ENCODE measurements around the gene ALKBH6. TPM values are rescaled to one million over a fixed set of nuclear protein-coding genes. Genes with fewer than 3 reads are reported as not detected.

ALKBH6 gene
- total and polyA plus RNA-seq, 2 of the 13 experiments (the other 11 are each of a cell fraction or from before 2014, with no cell fraction given) = 13.7 to 18.1 TPM

DNA sequence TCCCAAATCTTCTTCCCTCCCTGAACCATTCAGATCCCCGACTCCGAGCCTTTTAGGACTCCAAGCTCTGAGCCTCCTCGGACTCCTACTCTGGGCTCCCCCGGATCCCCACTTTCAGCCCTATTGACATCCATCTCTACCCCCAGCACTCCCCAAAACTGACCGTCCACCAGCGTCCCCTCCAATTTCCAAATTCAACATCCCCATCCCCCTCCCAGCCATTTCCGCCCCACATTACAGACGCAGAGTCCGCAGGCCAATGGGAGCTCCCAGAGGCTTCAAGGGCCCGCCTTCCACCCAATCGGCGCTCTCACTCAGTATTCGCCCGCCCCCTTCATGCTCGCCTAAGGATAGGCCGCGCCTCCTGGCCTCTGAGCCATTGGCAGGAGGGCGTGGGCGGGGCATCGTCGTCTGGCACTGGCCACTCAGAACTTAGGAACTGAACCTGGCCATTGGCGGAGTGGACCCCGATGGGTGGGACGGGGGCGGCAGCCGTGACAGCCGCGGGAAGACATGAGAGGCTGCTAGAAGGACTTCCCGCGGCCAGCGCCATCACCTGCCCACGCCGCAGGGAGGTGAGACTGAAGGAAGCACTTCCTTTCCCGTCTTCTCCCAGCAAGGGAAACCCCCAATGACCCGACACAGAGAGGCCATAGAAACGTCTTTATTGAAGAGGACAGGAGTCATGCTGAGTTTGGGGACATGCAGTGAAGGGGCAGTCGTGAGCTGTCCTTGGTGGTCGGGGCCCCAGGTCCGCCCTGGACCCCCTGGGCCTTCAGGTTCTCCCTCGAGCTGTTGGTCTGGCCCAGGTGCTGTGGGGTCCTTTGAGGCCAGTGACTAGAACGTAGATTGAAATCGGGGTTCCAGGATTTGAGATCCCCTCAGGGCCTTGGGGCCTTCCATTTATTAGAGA is at the start of gene ALKBH6 (continued):
- TF ChIP-seq KLF11 (CRISPR knock-in tag; IDR thresholded peaks at IDR 0.05) (peak; percentile 41; the same call in 1 of the 2 replicates), HNRNPLL (IDR thresholded peaks at IDR 0.05; ENCODE audit: low read depth, low read length, poor library complexity, severe bottlenecking) (peak; percentile 54), BORCS8-MEF2B (CRISPR knock-in tag; IDR thresholded peaks at IDR 0.05) (peak; percentile 41; the same call in 1 of the 2 replicates), ZNF883 (CRISPR knock-in tag; IDR thresholded peaks at IDR 0.05; ENCODE audit: not compliant biosample characterization) (peak; percentile 39), SPEN (CRISPR knock-in tag; IDR thresholded peaks at IDR 0.05; ENCODE audit: low read depth) (0 out of 2 replicates have a peak, but pooled peaks have one; percentile 50), ZNF367 (CRISPR knock-in tag; IDR thresholded peaks at IDR 0.05; ENCODE audit: borderline replicate concordance) (no peak), KDM5A (IDR thresholded peaks at IDR 0.05; ENCODE audit: borderline replicate concordance, low read length) (peak; percentile 56; the same call in 1 of the 2 replicates), TEAD3 (CRISPR knock-in tag; optimal IDR thresholded peaks at IDR 0.05; ENCODE audit: borderline replicate concordance) (peak; percentile 22), FOXK2 (IDR thresholded peaks at IDR 0.05) (no peak), TGIF2 (CRISPR knock-in tag; IDR thresholded peaks at IDR 0.05) (peak; percentile 66; the same call in 1 of the 2 replicates), ZNF547 (CRISPR knock-in tag; IDR thresholded peaks at IDR 0.05) (peak; percentile 80; the same call in 1 of the 2 replicates), YEATS2 (CRISPR knock-in tag; IDR thresholded peaks at IDR 0.05; ENCODE audit: borderline replicate concordance) (peak; percentile 59; the same call in 1 of the 2 replicates), ZSCAN31 (CRISPR knock-in tag; IDR thresholded peaks at IDR 0.05; ENCODE audit: low read depth) (peak; percentile 65; the same call in 1 of the 2 replicates), ZNF441 (CRISPR knock-in tag; IDR thresholded peaks at IDR 0.05; ENCODE audit: borderline replicate concordance) (no peak), ZNF382 (CRISPR knock-in tag; IDR thresholded peaks at IDR 0.05; ENCODE audit: borderline replicate concordance) (no peak), ZNF256 (CRISPR knock-in tag; conservative IDR thresholded peaks at IDR 0.05) (no peak), KMT2A (CRISPR knock-in tag; IDR thresholded peaks at IDR 0.05) (no peak)
- TF ChIP-seq, protein P1, sequence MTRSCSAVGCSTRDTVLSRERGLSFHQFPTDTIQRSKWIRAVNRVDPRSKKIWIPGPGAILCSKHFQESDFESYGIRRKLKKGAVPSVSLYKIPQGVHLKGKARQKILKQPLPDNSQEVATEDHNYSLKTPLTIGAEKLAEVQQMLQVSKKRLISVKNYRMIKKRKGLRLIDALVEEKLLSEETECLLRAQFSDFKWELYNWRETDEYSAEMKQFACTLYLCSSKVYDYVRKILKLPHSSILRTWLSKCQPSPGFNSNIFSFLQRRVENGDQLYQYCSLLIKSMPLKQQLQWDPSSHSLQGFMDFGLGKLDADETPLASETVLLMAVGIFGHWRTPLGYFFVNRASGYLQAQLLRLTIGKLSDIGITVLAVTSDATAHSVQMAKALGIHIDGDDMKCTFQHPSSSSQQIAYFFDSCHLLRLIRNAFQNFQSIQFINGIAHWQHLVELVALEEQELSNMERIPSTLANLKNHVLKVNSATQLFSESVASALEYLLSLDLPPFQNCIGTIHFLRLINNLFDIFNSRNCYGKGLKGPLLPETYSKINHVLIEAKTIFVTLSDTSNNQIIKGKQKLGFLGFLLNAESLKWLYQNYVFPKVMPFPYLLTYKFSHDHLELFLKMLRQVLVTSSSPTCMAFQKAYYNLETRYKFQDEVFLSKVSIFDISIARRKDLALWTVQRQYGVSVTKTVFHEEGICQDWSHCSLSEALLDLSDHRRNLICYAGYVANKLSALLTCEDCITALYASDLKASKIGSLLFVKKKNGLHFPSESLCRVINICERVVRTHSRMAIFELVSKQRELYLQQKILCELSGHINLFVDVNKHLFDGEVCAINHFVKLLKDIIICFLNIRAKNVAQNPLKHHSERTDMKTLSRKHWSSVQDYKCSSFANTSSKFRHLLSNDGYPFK (CRISPR knock-in tag; IDR thresholded peaks at IDR 0.05; ENCODE audit: borderline replicate concordance) = peak; percentile 61; the same call in 1 of the 2 replicates
- TF ChIP-seq, protein P2, sequence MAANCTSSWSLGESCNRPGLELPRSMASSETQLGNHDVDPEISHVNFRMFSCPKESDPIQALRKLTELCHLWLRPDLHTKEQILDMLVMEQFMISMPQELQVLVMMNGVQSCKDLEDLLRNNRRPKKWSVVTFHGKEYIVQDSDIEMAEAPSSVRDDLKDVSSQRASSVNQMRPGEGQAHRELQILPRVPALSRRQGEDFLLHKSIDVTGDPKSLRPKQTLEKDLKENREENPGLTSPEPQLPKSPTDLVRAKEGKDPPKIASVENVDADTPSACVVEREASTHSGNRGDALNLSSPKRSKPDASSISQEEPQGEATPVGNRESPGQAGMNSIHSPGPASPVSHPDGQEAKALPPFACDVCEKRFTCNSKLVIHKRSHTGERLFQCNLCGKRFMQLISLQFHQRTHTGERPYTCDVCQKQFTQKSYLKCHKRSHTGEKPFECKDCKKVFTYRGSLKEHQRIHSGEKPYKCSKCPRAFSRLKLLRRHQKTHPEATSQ (CRISPR knock-in tag; IDR thresholded peaks at IDR 0.05; ENCODE audit: borderline replicate concordance) = no peak
- TF ChIP-seq, protein P3, sequence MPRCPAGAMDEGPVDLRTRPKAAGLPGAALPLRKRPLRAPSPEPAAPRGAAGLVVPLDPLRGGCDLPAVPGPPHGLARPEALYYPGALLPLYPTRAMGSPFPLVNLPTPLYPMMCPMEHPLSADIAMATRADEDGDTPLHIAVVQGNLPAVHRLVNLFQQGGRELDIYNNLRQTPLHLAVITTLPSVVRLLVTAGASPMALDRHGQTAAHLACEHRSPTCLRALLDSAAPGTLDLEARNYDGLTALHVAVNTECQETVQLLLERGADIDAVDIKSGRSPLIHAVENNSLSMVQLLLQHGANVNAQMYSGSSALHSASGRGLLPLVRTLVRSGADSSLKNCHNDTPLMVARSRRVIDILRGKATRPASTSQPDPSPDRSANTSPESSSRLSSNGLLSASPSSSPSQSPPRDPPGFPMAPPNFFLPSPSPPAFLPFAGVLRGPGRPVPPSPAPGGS (CRISPR knock-in tag; IDR thresholded peaks at IDR 0.05) = peak; percentile 35; the same call in 1 of the 2 replicates

Measured in HepG2 (cell line).